Measurements from ENCODE around the gene DCAF6.

The DCAF6 gene

GRCh38 chr1:167923324-167924056 is 13.0 kb upstream of the DCAF6 start:
- Histone ChIP-seq H3K9me3 (ENCODE audit: insufficient read depth, low read length) (no peaks in the 10 kb centered on the region), H3K79me2 (ENCODE audit: insufficient read depth, low read length) (no peaks in the 10 kb centered on the region), H3K36me3 (ENCODE audit: low read length) (peaks cover 3% of the 10 kb centered on the region; the same call in 1 of the 2 replicates), H3K27me3 (ENCODE audit: low read length) (no peaks in the 10 kb centered on the region), H3K9ac (ENCODE audit: low read length) (no peak overlapping the region), H3F3A (ENCODE audit: insufficient read depth) (no peaks in the 10 kb centered on the region), H3K27ac (ENCODE audit: low read depth, low read length) (no peak overlapping the region), H3K9me2 (replicated peaks; ENCODE audit: insufficient read depth, low read length) (no peaks in the 10 kb centered on the region), H2AFZ (ENCODE audit: low read depth, low read length, severe bottlenecking) (no peak overlapping the region), H3K4me2 (ENCODE audit: low read depth, low read length, poor library complexity, severe bottlenecking) (no peak overlapping the region), H3K4me3 (ENCODE audit: insufficient read depth, low read length, poor library complexity, severe bottlenecking) (no peak overlapping the region), H4K20me1 (ENCODE audit: low read depth, low read length) (no peaks in the 10 kb centered on the region)
- TF ChIP-seq EZH2phosphoT487 (conservative IDR thresholded peaks at IDR 0.05; ENCODE audit: low read length) (no peak), CTCF (IDR thresholded peaks at IDR 0.05; ENCODE audit: insufficient read depth, low read length, poor library complexity, severe bottlenecking) (no peak)

- peaks cover 3% of the 10 kb centered on the region; the same call in 1 of the 2 replicates for H3K36me3 ChIP-seq (ENCODE audit: low read length)
- H3K27me3 ChIP-seq (ENCODE audit: low read length): no peaks in the 10 kb centered on the region
- no peaks in the 10 kb centered on the region for H3F3A ChIP-seq (ENCODE audit: insufficient read depth)
- no peaks in the 10 kb centered on the region for H3K9me3 ChIP-seq (ENCODE audit: insufficient read depth, low read length)
- H4K20me1 ChIP-seq (ENCODE audit: low read depth, low read length): no peaks in the 10 kb centered on the region
- no peak overlapping the region for H3K27ac ChIP-seq (ENCODE audit: low read depth, low read length)
- no peak overlapping the region for H3K4me3 ChIP-seq (ENCODE audit: insufficient read depth, low read length, poor library complexity, severe bottlenecking)
- no peaks in the 10 kb centered on the region for H3K79me2 ChIP-seq (ENCODE audit: insufficient read depth, low read length)
- TF ChIP-seq EZH2phosphoT487 (conservative IDR thresholded peaks at IDR 0.05; ENCODE audit: low read length) (no peak), CTCF (IDR thresholded peaks at IDR 0.05; ENCODE audit: insufficient read depth, low read length, poor library complexity, severe bottlenecking) (no peak)
- H3K9ac ChIP-seq (ENCODE audit: low read length): no peak overlapping the region
- no peak overlapping the region for H2AFZ ChIP-seq (ENCODE audit: low read depth, low read length, severe bottlenecking)
- H3K9me2 ChIP-seq (replicated peaks; ENCODE audit: insufficient read depth, low read length): no peaks in the 10 kb centered on the region
- no peak overlapping the region for H3K4me2 ChIP-seq (ENCODE audit: low read depth, low read length, poor library complexity, severe bottlenecking)
Observed at GRCh38 chr1:167924102-167924501, 12.4 kb upstream of the DCAF6 start.

- H3K36me3 ChIP-seq (ENCODE audit: low read length): peaks cover 3% of the 10 kb centered on the region; the same call in 1 of the 2 replicates
- no peaks in the 10 kb centered on the region for H3K27me3 ChIP-seq (ENCODE audit: low read length)
- no peak overlapping the region for H3K4me3 ChIP-seq (ENCODE audit: insufficient read depth, low read length, poor library complexity, severe bottlenecking)
- H2AFZ ChIP-seq (ENCODE audit: low read depth, low read length, severe bottlenecking): no peak overlapping the region
- no peaks in the 10 kb centered on the region for H3K9me2 ChIP-seq (replicated peaks; ENCODE audit: insufficient read depth, low read length)
- no peak overlapping the region for H3K27ac ChIP-seq (ENCODE audit: low read depth, low read length)
- no peaks in the 10 kb centered on the region for H4K20me1 ChIP-seq (ENCODE audit: low read depth, low read length)
- no peak overlapping the region for H3K4me2 ChIP-seq (ENCODE audit: low read depth, low read length, poor library complexity, severe bottlenecking)
- H3K9ac ChIP-seq (ENCODE audit: low read length): no peak overlapping the region
- no peaks in the 10 kb centered on the region for H3K79me2 ChIP-seq (ENCODE audit: insufficient read depth, low read length)
- TF ChIP-seq EZH2phosphoT487 (conservative IDR thresholded peaks at IDR 0.05; ENCODE audit: low read length) (no peak), CTCF (IDR thresholded peaks at IDR 0.05; ENCODE audit: insufficient read depth, low read length, poor library complexity, severe bottlenecking) (no peak)
- H3F3A ChIP-seq (ENCODE audit: insufficient read depth): no peaks in the 10 kb centered on the region
- no peaks in the 10 kb centered on the region for H3K9me3 ChIP-seq (ENCODE audit: insufficient read depth, low read length)
Observed at GRCh38 chr1:167924543-167925231, 11.8 kb upstream of the DCAF6 start.

Measured in SU-DHL-6 (cell line).